H1 (cell line): ENCODE measurements around the gene PRPF18. TPM values are rescaled to one million over a fixed set of nuclear protein-coding genes. Genes with fewer than 3 reads are reported as not detected.
A peak's percentile ranks its signal among the peaks of the same experiment; 100 is the strongest.

Experiments
- CTCF ChIA-PET: fragments of 300-600 bp; sonication (Branson Sonifier 250); formaldehyde crosslinking; loops from one replicate; lab custom pipeline; 2021; ENCODE audit not compliant: partially characterized antibody; lab: Charles Lee
- POLR2A ChIA-PET: fragments of 300-600 bp; sonication (Branson Sonifier 250); formaldehyde crosslinking; loops from one replicate; lab custom pipeline; 2021; ENCODE audit warnings: inconsistent platforms; ENCODE audit not compliant: partially characterized antibody; lab: Charles Lee
- DNase-seq, 2 experiments: peaks; one replicate each; pipeline versions ENCODE4 v3.0.0 to v3.0.0-alpha.2; 2010 to 2022; ENCODE audit warnings: low spot score in 2 of 2, low read depth in 1 of 2, mixed read lengths in 1 of 2
- FAIRE-seq: peaks from 2 replicates; lab custom pipeline; 2011; peaks lifted over from hg19 to GRCh38; lab: Jason Lieb, UNC
- H2AFZ ChIP-seq: 2 replicates; pipeline ENCODE4 v1.8.1; 2012; ENCODE audit warnings: low read length, inconsistent platforms
- H2AK5ac ChIP-seq: 2 replicates; pipeline ENCODE4 v1.6.1; 2013; ENCODE audit warnings: low read depth, low read length
- H2BK120ac ChIP-seq: replicated peaks from 2 replicates; pipeline ENCODE3; 2013; ENCODE audit warnings: low read depth, low read length, inconsistent platforms
- H2BK12ac ChIP-seq: 2 replicates; pipeline ENCODE4 v1.6.1; 2013; ENCODE audit warnings: low read depth, low read length
- H2BK15ac ChIP-seq: 2 replicates; pipeline ENCODE4 v1.6.1; 2013; ENCODE audit warnings: low read length
- H2BK20ac ChIP-seq: 2 replicates; pipeline ENCODE4 v1.6.1; 2013; ENCODE audit warnings: low read length
- H2BK5ac ChIP-seq: 2 replicates; pipeline ENCODE4 v1.6.1; 2013; ENCODE audit warnings: low read depth, low read length
- H3K14ac ChIP-seq: 2 replicates; pipeline ENCODE4 v1.6.1; 2013; ENCODE audit warnings: inconsistent platforms; ENCODE audit not compliant: insufficient read length
- H3K18ac ChIP-seq: 2 replicates; pipeline ENCODE4 v1.6.1; 2013; ENCODE audit warnings: low read length; ENCODE audit errors: extremely low read depth
- H3K23ac ChIP-seq: 2 replicates; pipeline ENCODE4 v1.6.1; 2013; ENCODE audit warnings: inconsistent platforms; ENCODE audit not compliant: insufficient read length
- H3K23me2 ChIP-seq: 2 replicates; pipeline ENCODE4 v1.6.1; 2013; ENCODE audit warnings: low read depth, low read length
- H3K27ac ChIP-seq: 2 replicates; pipeline ENCODE4 v1.6.1; 2011; ENCODE audit warnings: low read depth, low read length, inconsistent platforms
- H3K27me3 ChIP-seq, 4 experiments: replicated peaks in 1 of 4; 1 replicate in 1 of 4; 2 replicates in 3 of 4; pipeline versions ENCODE4 v1.6.1 to v1.8.1; 2011 to 2013; ENCODE audit warnings: low read length in 3 of 4, mild to moderate bottlenecking in 3 of 4, inconsistent platforms in 2 of 4, mixed read lengths in 2 of 4, moderate library complexity in 1 of 4; ENCODE audit not compliant: control insufficient read depth in 3 of 4, insufficient read depth in 3 of 4; ENCODE audit errors: extremely low read depth in 1 of 4
- H3K36me3 ChIP-seq, 4 experiments: 2 replicates each; pipeline versions ENCODE4 v1.6.1 to v1.8.1; 2011 to 2013; ENCODE audit warnings: mild to moderate bottlenecking in 4 of 4, low read length in 3 of 4, moderate library complexity in 2 of 4, control low read depth in 1 of 4, inconsistent platforms in 1 of 4; ENCODE audit not compliant: insufficient read depth in 4 of 4, control insufficient read depth in 2 of 4
- H3K4ac ChIP-seq: replicated peaks from 2 replicates; pipeline ENCODE3; 2013; ENCODE audit warnings: low read length, low read depth, mixed read lengths, inconsistent platforms; ENCODE audit not compliant: insufficient read length
- H3K4me1 ChIP-seq, 4 experiments: replicated peaks in 1 of 4; 1 replicate in 1 of 4; 2 replicates in 3 of 4; pipeline versions ENCODE4 v1.6.1 to v1.8.1; 2011 to 2013; ENCODE audit warnings: low read length in 3 of 4, inconsistent platforms in 2 of 4, mixed read lengths in 1 of 4; ENCODE audit not compliant: insufficient read depth in 4 of 4, control insufficient read depth in 3 of 4
- H3K4me2 ChIP-seq, 2 experiments: 2 replicates each; pipeline versions ENCODE4 v1.6.1 to v1.8.1; 2011 to 2013; ENCODE audit warnings: low read depth in 2 of 2, low read length in 2 of 2, control low read depth in 1 of 2, inconsistent platforms in 1 of 2, mild to moderate bottlenecking in 1 of 2; ENCODE audit not compliant: insufficient read depth in 1 of 2
- H3K4me3 ChIP-seq, 4 experiments: fragments of 200-600, 300-600 bp in 1 of 4; sonication (generic), shearing (Covaris generic), sonication (Bioruptor Twin) in 1 of 4; 2 replicates each; pipeline versions ENCODE4 v1.5.1 to v1.8.1; 2011 to 2016; ENCODE audit warnings: low read length in 4 of 4, low read depth in 3 of 4, control low read depth in 2 of 4, inconsistent platforms in 2 of 4, mild to moderate bottlenecking in 2 of 4, mixed read lengths in 1 of 4, moderate library complexity in 1 of 4; ENCODE audit not compliant: insufficient read depth in 2 of 4; ENCODE audit errors: extremely low read depth in 1 of 4
- H3K56ac ChIP-seq: replicated peaks from 2 replicates; pipeline ENCODE3; 2013; ENCODE audit warnings: low read depth, mild to moderate bottlenecking, mixed read lengths, low read length, inconsistent platforms; ENCODE audit not compliant: insufficient read length
- H3K79me1 ChIP-seq: 2 replicates; pipeline ENCODE4 v1.6.1; 2013; ENCODE audit warnings: low read depth, low read length, control low read depth
- H3K79me2 ChIP-seq, 2 experiments: 2 replicates each; pipeline versions ENCODE4 v1.6.1 to v1.8.1; 2012 to 2013; ENCODE audit warnings: low read length in 2 of 2, mild to moderate bottlenecking in 2 of 2, inconsistent platforms in 1 of 2; ENCODE audit not compliant: insufficient read depth in 2 of 2, control insufficient read depth in 1 of 2
- H3K9ac ChIP-seq, 4 experiments: replicated peaks in 1 of 4; 1 replicate in 1 of 4; 2 replicates in 3 of 4; pipeline versions ENCODE4 v1.6.1 to v1.8.1; 2011 to 2013; ENCODE audit warnings: low read depth in 3 of 4, low read length in 3 of 4, control low read depth in 2 of 4, mild to moderate bottlenecking in 2 of 4, moderate library complexity in 2 of 4, inconsistent platforms in 1 of 4; ENCODE audit errors: extremely low read depth in 1 of 4
- H3K9me3 ChIP-seq, 2 experiments: 2 replicates each; pipeline versions ENCODE4 v1.6.1 to v1.8.1; 2012 to 2013; ENCODE audit warnings: mild to moderate bottlenecking in 2 of 2, moderate library complexity in 2 of 2, control low read depth in 1 of 2, inconsistent platforms in 1 of 2, low read depth in 1 of 2, low read length in 1 of 2, mixed read lengths in 1 of 2; ENCODE audit not compliant: insufficient read depth in 2 of 2
- H4K20me1 ChIP-seq, 2 experiments: replicated peaks in 1 of 2; 2 replicates each; pipeline versions ENCODE3 to v1.8.1; 2011 to 2013; ENCODE audit warnings: inconsistent platforms in 2 of 2, low read length in 2 of 2, mild to moderate bottlenecking in 1 of 2; ENCODE audit not compliant: insufficient read depth in 2 of 2, control insufficient read depth in 1 of 2
- H4K5ac ChIP-seq: 2 replicates; pipeline ENCODE4 v1.6.1; 2013; ENCODE audit warnings: low read length, low read depth, mixed read lengths, inconsistent platforms; ENCODE audit not compliant: insufficient read length
- H4K8ac ChIP-seq: 2 replicates; pipeline ENCODE4 v1.8.0; 2013; ENCODE audit warnings: mild to moderate bottlenecking, moderate library complexity, low read length, inconsistent platforms; ENCODE audit not compliant: insufficient read depth; ENCODE audit errors: extremely low read depth
- H4K91ac ChIP-seq: replicated peaks from 2 replicates; pipeline ENCODE3; 2013; ENCODE audit warnings: low read length, mixed read lengths, inconsistent platforms; ENCODE audit not compliant: insufficient read length
- EP300 ChIP-seq, 2 experiments: IDR thresholded peaks; 1 replicate in 1 of 2; 2 replicates in 1 of 2; pipeline ENCODE4 v1.6.1; 2011 to 2012; ENCODE audit warnings: low read depth in 2 of 2, low read length in 2 of 2, mild to moderate bottlenecking in 2 of 2, borderline replicate concordance in 1 of 2, inconsistent platforms in 1 of 2, moderate library complexity in 1 of 2
- EZH2 ChIP-seq: fragments of 200-600 bp; sonication (generic); IDR thresholded peaks from 2 replicates; pipeline ENCODE4 v1.7.1; 2012; ENCODE audit warnings: low read depth, mild to moderate bottlenecking, moderate library complexity, low read length, inconsistent platforms; ENCODE audit not compliant: severe bottlenecking
- GABPA ChIP-seq: IDR thresholded peaks from 2 replicates; pipeline ENCODE4 v1.6.1; 2011; ENCODE audit warnings: mild to moderate bottlenecking, low read length, moderate library complexity, borderline replicate concordance; ENCODE audit not compliant: insufficient read depth
- NANOG ChIP-seq: IDR thresholded peaks from 2 replicates; pipeline ENCODE4 v1.6.1; 2011; ENCODE audit warnings: low read length, low read depth, mild to moderate bottlenecking, inconsistent platforms; ENCODE audit not compliant: insufficient read depth, poor library complexity, severe bottlenecking
- POLR2A ChIP-seq, 2 experiments: IDR thresholded peaks; 1 replicate in 1 of 2; 2 replicates in 1 of 2; pipeline ENCODE4 v1.6.1; 2011; ENCODE audit warnings: low read depth in 2 of 2, low read length in 2 of 2, mild to moderate bottlenecking in 2 of 2; ENCODE audit errors: control extremely low read depth in 1 of 2
- SP1 ChIP-seq: IDR thresholded peaks from 2 replicates; pipeline ENCODE4 v1.6.1; 2011; ENCODE audit warnings: low read depth, low read length
- SUZ12 ChIP-seq: fragments of 200-600 bp; sonication (generic); IDR thresholded peaks from 2 replicates; pipeline ENCODE4 v1.6.1; 2012; ENCODE audit warnings: mild to moderate bottlenecking, inconsistent platforms, low read length, moderate library complexity, mixed read lengths
- WGBS, 2 experiments: shearing (Covaris generic) in 1 of 2; methylation state at CpG; one replicate each; pipeline versions ENCODE4 v1.1.6 to v1.1.7; 2013 to 2015; ENCODE audit warnings: low lambda C conversion rate in 2 of 2, mixed read lengths in 2 of 2, inconsistent platforms in 1 of 2, low coverage in 1 of 2, missing lambda C conversion rate in 1 of 2; ENCODE audit not compliant: insufficient replicate concordance in 2 of 2, insufficient coverage in 1 of 2, insufficient read length in 1 of 2; ENCODE audit errors: extremely low coverage in 1 of 2, missing lambda C conversion rate in 1 of 2; 5-methylcytosine and 5-hydroxymethylcytosine counted together
- polyA plus RNA-seq, 7 experiments: library from polyadenylated mRNA; depleted of rRNA in 3 of 7; stranded (reverse) in 5 of 7; unstranded in 2 of 7; fragments of >200 nt in 5 of 7; fragments of 200-250 nt in 2 of 7; gene quantifications; 1 replicate in 5 of 7; 2 replicates in 1 of 7; 4 replicates in 1 of 7; pipeline versions ENCODE4 v1.2.1 to v1.2.3, GENCODE V29; 2011 to 2013; ENCODE audit warnings: missing spikeins in 2 of 7, mixed read lengths in 2 of 7
- total RNA-seq: library from RNA; stranded (reverse); fragmentation: NEBNext Ultra II Directional; extraction: Animal tissue kit (Norgen Biotek cat#: 25700); gene quantifications from 2 replicates; pipeline ENCODE4 v1.2.1, GENCODE V29; 2021

The PRPF18 gene
- total and polyA plus RNA-seq, 2 of the 8 experiments (the other 6 are each of a cell fraction or from before 2014, with no cell fraction given) = 3.8 to 12.6 TPM

- H3K4me2 ChIP-seq = no peak overlapping the region
- no peak overlapping the region for H4K5ac ChIP-seq
- ChIA-PET CTCF (interaction anchor here (0.7 to 2.3 kb wide), 29 partner anchors 8 to 331 kb away, joined by 3 to 11 read pairs (median 4); no protein-coding TSS in a partner anchor), POLR2A (interaction anchor here (0.7 to 1.0 kb wide), 3 partner anchors 17 to 526 kb away, joined by 3 to 4 read pairs (median 3); no protein-coding TSS in a partner anchor)
- no peak overlapping the region for H2BK15ac ChIP-seq
- no peak overlapping the region for H2AFZ ChIP-seq
- no peaks in the 10 kb centered on the region for H4K20me1 ChIP-seq
- no peaks in the 10 kb centered on the region; a peak in 1 of 7 replicates for H3K4me1 ChIP-seq
- FAIRE-seq (no peak), DNase-seq (no peak)
- H3K4ac ChIP-seq = no peak overlapping the region
- H2AK5ac ChIP-seq = no peak overlapping the region
- H3K56ac ChIP-seq = no peak overlapping the region
- peaks cover 6 to 30% (median 14%) of the 10 kb centered on the region in 4 experiments; a peak in 6 of 8 replicates for H3K36me3 ChIP-seq
- no peaks in the 10 kb centered on the region for H3K79me1 ChIP-seq
- no peaks in the 10 kb centered on the region for H3K9me3 ChIP-seq
- no peak overlapping the region for H4K8ac ChIP-seq
- H2BK5ac ChIP-seq = no peak overlapping the region
- no peak overlapping the region for H4K91ac ChIP-seq
- H3K14ac ChIP-seq = no peak overlapping the region
- H3K4me3 ChIP-seq = no peak overlapping the region
- no peak overlapping the region for H2BK120ac ChIP-seq
- no peaks in the 10 kb centered on the region for H3K27me3 ChIP-seq
- H3K23ac ChIP-seq = no peak overlapping the region
- no peak overlapping the region for H2BK12ac ChIP-seq
- H2BK20ac ChIP-seq = no peak overlapping the region
- TF ChIP-seq EZH2 (no peak), SP1 (no peak), GABPA (no peak), SUZ12 (no peak), NANOG (no peak), EP300 (IDR thresholded peaks at IDR 0.05; ENCODE audit: borderline replicate concordance in 1 of 2, low read depth in 2 of 2, low read length in 2 of 2) (no peak), POLR2A (IDR thresholded peaks at IDR 0.05; ENCODE audit: control extremely low read depth in 1 of 2, low read depth in 2 of 2, low read length in 2 of 2) (no peak)
- TF ChIP-seq, all 59 proteins: peak for 0
- Histone ChIP-seq H3K18ac (no peak overlapping the region), H3K79me2 (no peaks in the 10 kb centered on the region), H3K9ac (no peak overlapping the region), H3K23me2 (no peaks in the 10 kb centered on the region), H3K27ac (peak overlapping the region; percentile 29; the same call in 1 of the 2 replicates)
- 94% methylated on average over 21 of the region's 21 CpGs; no CpG with 5 or more reads in 1 of the 2 experiments for WGBS, 2 experiments
These were observed 72.3 kb downstream of the PRPF18 start for GRCh38 chr10:13658871-13659685.
